Right hindlimb (tissue), 1 donor: ENCODE data around the gene FSCB.
"Not testable (repeated sequence)": the region's sequence is repeated elsewhere in the genome, so short reads cannot be mapped to it uniquely, and the experiment has no call there.

Experiments
- DNase-seq: peaks from one replicate; pipeline ENCODE4 v3.0.0-alpha.2; 2018

The FSCB gene, protein sequence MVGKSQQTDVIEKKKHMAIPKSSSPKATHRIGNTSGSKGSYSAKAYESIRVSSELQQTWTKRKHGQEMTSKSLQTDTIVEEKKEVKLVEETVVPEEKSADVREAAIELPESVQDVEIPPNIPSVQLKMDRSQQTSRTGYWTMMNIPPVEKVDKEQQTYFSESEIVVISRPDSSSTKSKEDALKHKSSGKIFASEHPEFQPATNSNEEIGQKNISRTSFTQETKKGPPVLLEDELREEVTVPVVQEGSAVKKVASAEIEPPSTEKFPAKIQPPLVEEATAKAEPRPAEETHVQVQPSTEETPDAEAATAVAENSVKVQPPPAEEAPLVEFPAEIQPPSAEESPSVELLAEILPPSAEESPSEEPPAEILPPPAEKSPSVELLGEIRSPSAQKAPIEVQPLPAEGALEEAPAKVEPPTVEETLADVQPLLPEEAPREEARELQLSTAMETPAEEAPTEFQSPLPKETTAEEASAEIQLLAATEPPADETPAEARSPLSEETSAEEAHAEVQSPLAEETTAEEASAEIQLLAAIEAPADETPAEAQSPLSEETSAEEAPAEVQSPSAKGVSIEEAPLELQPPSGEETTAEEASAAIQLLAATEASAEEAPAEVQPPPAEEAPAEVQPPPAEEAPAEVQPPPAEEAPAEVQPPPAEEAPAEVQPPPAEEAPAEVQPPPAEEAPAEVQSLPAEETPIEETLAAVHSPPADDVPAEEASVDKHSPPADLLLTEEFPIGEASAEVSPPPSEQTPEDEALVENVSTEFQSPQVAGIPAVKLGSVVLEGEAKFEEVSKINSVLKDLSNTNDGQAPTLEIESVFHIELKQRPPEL

GRCh38 chr14:44507183-44507582 lies at the start of gene FSCB:
FSCB (minus strand) TSS chr14:44507283; CDS start chr14:44506987, 296 bp downstream.
- no peak for DNase-seq

GRCh38 chr14:44531658-44532057 lies 24.6 kb upstream of the FSCB start:
- DNase-seq = no peak

DNA sequence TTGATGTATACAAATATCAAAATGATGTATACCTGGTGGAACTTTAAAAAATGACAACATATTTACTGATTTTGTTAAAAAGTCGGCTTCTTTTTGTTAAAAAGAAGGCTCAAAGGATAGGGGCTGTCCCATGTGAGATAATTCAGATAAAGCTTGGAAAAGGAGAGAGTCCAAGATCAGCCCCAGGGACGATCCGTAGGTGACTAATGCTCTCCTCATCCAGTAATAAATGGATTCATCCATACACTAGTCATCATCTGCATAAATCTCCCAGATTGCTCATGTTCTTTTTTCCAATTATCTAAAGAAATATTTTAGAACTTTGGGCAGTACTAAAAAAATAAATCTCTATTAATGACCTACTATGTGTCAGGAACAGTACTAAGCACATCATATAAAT lies 23.4 kb upstream of the FSCB start:
- no peak for DNase-seq

- DNase-seq = no peak
These were observed 21.9 kb upstream of the FSCB start for GRCh38 chr14:44529026-44529425.

GRCh38 chr14:44528180-44528579 lies 21.1 kb upstream of the FSCB start:
- DNase-seq = no peak

DNA sequence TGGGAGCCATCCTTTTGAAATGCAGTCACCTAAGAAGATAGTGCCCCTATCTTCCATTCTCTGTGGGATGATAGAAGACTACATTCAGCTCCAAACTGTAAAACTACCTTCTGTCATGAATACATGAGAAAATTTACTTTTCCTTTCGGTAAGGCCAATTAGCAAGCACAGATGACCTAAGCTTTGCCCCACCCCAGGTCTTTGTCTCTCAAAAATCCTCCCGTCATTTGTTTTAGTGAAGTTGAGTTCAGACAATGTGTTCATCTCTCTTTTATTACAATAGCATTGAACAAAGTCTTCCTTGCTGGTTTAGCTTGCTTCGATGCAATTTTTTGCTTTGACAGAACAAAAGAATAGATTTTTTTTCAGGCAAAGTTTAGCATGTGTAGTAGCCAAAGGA lies 18.2 kb upstream of the FSCB start:
- DNase-seq = no peak

DNA sequence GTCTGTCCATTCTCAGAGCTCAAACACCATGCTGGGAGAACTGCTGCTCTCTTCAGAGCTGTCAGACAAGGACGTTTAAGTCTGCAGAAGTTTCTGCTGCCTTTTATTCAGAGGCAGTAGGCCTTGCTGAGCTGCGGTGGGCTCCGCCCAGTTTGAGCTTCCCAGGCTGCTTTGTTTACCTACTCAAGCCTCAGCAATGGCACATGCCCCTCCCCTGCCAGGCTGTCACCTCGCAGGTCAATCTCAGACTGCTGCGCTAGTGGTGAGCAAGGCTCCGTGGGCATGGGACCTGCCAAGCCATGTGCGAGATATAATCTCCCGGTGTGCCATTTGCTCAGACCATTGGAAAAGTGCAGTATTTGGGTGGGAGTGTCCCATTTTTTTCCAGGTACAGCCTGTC lies 8.6 kb upstream of the FSCB start:
- not testable (repeated sequence) for DNase-seq

DNA sequence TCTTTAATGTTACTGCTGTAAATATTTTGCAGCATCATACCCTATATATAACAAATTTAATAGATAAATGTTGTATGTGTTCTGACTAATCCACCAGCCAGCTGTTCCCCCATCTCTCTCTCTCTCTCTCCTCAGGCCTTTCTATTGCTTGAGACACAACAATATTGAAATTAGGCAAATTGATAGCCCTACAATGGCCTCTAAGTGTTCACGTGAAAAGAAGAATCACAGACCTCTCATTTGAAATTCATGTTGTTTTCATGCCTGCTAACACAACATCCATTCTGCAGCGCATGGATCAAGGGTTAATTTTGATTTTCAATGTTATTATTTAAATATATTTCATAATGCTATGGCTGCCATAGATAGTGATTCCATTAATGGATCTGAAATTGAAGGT lies 1.8 kb upstream of the FSCB start:
- no peak for DNase-seq

DNA sequence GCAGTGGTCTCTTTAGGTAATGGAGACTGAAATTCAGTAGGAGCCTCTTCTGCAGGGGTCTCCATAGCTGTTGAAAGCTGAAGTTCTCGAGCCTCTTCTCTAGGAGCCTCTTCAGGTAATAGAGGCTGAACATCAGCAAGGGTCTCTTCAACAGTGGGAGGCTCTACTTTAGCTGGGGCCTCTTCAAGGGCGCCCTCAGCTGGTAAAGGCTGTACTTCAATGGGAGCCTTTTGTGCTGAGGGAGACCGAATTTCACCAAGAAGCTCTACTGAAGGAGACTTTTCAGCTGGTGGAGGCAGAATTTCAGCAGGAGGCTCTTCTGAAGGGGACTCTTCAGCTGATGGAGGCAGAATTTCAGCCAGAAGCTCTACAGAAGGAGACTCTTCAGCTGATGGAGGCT lies 1.5 kb downstream of the FSCB start:
- DNase-seq = no peak

DNA sequence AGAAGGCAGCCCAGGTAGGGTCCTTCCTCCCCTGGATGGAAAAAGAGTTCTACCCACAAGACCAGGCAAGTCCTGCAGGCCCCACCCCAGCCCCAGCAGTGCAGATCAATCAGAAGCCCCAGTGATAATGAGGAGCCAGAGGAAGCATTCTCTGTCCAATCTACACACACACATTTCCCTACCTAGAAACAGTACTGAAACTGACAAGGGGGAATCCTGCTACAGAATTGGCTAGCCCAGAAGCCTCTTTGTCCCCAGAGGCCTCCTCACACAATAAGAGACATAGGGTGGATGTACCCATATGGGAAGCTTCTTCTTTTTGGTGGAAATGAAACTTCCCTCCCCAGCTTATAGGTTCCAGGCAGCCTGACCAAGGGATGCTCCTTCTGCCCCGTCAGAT lies 9.9 kb downstream of the FSCB start:
- no peak for DNase-seq

GRCh38 chr14:44494137-44494536 lies 12.9 kb downstream of the FSCB start:
- no peak for DNase-seq

DNA sequence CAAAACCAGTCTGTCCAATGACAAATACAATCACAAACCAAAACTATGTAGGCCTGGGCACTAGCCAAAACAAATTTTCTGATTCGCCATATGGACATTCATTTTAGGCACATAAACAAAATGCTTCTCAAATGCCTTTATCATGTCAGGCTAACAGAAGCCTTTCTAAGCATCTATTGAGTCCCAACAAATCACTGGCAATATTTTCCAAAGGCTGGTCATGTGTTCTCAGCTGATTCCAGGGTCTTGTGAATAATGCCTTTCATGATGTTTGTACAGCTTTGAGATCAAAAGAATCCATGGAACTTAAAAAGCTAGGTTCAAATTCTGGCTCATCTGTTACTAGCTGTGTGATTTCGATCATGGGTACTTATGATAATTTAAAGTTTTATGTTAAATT lies 16.1 kb downstream of the FSCB start:
- DNase-seq = no peak

DNA sequence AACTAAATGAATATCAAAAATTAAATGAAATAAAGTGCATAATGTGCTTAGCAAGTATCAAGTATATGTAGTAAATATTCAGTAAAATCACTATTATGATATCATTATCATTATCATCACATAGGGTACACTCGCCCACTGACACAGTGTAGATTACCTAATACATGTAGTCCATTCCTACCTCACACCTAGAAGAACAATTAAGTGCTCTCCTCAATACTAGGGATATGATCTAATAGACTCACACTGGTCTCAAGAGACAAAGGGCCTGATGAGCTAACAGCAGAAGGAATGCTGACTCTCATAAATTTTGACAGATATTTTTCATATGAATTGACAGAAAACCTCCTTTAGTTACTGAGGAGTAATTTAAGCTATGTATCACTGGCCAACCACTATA lies 29.1 kb downstream of the FSCB start:
- DNase-seq = no peak

GRCh38 chr14:44468771-44469170 lies 38.3 kb downstream of the FSCB start:
- DNase-seq = no peak

DNA sequence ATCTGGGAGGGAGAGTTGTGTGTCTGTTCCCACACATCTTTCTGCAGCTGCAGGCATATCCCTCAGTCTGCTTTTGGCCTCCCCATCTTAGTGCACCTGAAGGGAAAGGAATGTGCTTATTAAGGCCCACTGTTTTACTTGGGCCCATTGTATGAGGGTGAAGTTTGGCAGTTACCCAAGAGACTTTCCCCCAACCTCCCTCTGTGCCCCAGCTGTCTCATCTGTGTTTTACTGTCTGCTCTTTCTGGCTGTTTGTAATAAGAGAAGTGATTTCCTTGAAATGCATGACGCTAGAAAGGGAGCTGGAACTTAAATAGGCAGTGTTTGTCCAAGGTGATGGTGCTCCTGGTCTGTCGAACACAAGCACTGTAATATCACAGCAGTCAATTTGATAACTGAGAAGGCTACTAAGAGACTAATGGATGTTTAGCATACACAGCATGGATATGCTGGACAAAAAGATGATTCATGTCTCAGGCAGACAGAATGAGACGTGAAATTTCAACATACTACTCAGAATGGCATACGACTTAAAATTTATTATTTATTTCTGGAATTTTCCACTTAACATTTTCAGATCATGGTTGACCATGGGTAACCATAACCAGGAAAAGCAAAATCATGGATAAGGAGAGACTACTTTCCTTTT lies 43.6 kb downstream of the FSCB start:
- DNase-seq = no peak

GRCh38 chr14:44462381-44462780 lies 44.7 kb downstream of the FSCB start:
- DNase-seq = no peak

- no peak for DNase-seq
These were observed 45.3 kb downstream of the FSCB start for GRCh38 chr14:44461811-44462210.
